Inflammatory macrophage (primary cell): Measurements from ENCODE around the gene PRKAR1B.

ENCODE experiments used
- DNase-seq, 2 donors: peaks; one replicate each; pipeline ENCODE4 v3.0.0-alpha.2; 2020 to 2022

PRKAR1B gene

DNA sequence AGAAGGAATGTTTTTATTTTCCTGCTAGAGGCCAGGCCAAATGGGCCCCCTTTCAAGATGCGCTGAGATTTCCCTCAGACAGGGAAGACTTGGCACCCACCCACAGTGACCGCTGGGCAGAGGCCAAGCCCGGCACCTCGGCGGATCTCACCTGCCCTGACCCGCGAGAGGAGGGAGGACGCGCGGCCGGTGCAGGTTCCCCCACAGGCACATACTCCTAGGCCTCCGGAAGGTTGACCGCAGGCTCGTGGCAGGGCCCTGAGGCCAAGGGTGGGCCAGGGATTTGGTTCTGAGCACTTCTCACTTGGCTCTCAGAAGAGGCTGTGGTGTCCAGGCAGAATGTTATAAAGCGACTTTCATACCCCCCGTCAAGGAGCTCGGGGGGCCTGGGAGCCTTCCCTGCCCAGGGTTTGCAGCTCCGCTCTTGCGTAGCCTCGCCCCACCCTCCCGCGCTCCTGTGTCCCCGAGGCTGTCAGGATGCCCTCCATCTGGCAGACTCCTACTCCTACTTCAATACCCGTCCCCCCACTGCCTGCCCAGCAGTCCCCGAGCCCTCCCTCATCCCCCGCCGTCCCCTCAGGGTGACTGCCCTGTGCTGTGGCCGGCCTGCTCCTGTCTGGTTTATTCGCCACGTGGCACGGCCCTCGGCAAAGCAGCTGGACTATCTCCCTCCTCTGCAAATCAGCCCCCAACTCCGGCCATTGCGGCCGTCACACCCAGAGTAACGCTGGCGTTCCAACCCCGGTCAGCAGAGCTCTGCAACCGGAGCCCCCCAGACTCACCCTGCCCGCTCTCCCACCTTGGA lies 156.9 kb downstream of the PRKAR1B start:
- DNase-seq: no peak

DNA sequence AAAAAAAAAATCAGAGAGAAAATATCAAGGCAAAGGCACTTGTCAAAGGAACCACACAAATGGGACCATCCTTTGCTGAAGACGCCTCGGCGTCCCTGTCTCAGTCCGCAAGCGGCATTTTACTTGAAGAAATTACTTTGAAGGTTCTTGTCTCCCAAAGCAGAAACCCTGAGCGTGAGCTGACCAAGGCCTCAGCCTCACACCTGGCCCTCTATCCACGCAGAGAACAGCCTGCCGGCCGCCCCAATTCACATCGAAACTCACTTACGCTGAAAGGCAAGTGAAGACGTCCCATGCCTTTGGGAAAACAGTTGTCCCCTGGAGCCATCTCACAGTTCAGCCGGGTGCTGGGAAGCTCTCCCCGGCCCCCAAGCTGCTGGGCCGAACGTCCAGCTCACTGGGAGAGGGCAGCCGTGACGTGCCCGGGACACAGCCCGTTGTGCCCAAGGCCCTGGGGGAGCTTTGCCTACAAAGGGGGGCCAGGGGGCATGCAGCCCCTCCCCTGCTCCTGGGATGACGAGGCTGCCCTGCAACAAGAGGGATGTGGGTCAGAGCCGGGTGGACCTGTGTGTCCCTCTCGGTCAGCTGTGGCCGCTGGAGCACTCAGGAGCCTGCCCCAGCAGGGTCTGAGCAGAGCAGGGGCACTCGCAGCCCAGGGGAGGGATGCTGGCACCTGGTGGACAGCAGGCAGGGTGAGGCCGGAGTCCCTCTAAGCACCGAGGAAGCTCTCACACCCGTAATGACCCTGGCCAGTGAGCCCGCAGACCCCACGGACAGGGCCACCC lies 157.8 kb downstream of the PRKAR1B start:
- no peak for DNase-seq

DNA sequence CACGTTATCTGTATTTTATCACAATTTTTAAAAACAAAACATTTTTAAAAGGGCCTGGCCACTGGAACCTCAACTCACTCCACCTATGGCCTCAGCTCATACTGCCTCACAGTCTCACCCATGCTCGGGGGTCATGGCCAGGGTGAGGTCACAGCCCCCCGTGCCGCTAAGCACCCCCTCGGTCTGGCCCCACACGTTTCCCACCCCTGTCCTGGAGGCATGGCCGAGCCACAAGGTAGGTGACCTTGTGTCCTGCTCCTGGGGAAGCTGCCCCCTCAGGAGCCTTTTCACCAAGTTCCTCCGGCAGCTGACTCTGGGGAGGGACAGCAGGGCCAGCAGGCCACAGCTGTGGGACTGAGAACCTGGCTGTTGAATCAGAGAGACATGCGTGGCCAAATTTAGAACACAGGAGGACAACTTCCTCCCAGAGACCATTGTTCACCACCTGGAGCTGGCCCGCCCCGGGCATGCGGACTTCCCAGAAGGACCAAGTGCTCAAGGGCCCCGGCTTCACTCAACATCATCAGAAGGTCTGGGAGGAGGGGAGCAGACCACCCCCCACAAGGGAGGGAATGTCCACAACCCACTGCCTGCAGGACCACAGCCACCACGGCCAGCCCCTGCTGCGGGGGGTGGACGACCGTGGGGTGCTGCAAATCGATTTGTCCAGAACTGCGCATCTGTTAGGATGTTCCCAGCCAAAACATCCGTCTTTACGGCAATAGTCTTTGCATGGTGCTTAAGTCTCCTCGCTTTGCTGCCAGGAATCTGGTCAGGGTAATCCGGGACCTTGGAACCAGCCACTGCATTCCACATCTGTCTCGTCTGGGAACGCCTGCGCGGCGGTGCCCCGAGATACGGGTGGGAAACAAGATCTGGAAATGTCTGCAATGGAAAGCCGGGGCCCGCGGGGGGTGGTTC lies 158.8 kb downstream of the PRKAR1B start:
- DNase-seq: no peak

DNA sequence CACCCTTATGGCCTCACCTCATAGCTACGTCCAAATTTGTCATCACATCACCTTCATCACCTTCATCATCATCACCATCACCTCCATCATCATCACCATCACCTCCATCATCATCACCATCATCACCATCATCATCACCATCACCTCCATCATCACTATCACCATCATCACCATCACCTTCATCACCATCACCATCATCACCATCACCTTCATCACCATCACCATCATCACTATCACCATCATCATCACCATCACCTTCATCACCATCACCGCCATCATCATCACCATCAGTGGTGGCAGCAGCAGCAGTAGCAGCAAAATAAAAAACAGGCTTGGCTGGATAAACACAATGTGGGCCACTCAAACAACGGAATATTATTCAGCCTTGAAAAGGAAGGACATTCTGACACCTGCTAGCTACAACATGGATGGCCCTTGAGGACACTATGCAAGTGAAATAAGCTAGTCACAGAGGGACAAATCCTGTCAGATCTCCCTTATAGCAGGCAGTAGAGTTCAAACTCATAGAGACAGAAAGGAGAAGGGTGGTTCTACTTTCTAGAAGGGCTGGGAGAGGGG lies 159.7 kb downstream of the PRKAR1B start:
- no peak for DNase-seq

DNA sequence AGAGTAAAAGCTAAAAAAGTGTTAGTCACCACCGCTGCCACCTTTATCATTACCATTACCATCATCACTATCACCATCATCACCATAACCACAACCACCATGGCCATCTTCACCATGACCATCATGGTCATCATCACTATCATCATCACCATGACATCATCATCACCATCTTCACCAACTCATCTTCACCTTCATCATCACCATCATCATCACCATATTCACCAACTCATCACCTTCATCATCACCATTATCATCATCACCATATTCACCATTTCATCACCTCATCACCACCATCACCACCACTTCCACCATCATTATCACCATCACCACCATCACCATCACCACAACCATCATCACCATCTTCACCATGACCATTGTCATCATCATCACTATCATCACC lies 161.0 kb downstream of the PRKAR1B start:
- DNase-seq: no peak

DNA sequence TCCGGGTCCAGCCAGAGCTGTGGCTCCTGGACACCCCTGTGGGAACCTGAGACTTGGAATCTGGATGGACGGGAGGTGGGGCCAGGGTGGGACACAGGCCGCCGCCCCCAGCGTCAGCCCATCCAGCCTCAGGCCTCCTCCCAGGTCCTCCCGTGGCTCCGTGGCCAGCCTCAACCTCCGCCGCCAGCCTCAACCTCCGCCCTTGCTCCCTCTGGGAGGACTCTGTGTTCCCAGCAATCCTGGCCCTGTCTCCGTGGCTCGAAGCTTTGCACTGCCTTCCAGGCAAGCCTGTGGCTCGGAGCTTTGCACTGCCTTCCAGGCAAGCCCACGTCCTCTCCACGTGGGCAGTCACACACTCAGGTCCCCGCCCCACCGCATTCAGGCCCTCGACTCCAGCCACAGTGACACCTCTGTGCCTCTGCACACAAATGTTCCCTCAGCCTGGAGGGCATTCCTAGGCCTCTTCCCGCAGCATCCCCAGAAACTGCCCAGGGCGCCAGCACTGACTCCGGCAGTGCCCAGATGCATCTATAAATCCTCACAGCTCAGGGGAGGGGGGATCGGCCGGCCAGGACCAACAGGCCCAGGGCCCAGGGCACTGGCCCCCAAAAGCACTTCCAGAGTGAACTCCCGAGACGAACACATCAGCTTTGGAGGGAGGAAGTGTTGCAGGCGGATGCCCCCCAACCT lies 162.8 kb downstream of the PRKAR1B start:
- DNase-seq: no peak

DNA sequence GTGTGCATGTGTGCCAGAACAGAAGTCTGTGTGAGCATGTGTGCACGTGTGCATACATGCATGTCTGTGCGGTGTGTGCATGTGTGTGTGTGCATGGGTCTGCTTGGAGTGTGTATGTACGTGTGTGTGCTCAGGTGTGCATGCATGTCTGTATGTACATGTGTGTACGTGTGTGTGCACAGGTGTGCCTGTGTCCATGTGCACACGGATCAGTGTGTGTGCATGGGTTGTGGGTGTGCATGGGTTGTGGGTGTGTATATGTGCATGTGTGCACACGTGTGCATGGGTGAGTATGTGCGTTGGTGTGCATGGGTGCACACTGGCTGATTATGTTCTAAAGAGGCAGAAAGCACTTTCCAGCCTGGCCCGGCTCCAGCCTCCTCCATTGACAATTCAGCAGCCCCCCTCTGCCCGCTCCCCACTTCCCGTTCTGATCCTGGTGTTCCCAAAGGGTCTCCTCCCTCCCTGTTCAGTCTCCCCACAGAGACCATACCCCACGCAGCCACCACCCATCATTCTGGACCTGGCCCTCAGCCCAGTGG lies 163.4 kb downstream of the PRKAR1B start:
- DNase-seq: no peak

DNA sequence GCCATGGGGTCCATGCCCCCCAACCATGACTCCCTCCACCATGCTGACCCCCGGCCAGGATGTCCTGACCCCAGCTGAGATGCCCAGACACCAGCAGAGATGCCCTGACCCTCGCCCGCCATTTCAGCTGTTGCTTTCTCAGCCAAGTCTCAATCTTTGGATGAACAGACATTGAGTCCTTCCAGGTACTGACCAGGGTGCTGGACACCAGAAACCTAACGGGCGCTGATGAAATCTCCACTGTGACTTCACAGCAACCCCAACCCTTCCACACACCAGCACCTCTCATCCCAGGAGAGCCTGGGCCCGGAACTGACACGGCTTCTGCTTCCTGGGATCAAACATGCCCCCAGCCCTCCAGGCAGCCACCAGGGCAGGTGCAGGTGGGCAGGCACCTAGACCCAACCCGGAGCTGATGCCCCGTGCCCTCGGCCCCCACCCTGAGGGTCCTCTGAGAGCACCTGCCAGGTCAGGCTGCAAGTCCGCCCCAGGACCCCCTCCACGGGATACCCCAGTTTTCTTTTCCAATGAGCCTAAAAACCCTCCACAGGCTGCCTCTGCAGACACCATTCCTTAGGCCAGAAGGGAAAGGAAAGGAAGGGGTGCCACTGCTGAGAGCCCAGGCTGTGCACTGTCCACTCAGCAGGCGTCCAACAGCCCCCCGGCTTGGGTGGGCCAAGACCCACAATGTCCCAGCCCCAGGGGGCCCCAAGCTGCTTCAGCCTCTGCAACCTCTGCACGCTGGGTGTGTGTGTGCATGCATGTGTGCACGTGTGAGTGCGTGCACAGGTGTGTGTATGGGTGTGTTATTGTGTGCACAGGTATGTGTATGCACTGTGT lies 164.1 kb downstream of the PRKAR1B start:
- DNase-seq: no peak

DNA sequence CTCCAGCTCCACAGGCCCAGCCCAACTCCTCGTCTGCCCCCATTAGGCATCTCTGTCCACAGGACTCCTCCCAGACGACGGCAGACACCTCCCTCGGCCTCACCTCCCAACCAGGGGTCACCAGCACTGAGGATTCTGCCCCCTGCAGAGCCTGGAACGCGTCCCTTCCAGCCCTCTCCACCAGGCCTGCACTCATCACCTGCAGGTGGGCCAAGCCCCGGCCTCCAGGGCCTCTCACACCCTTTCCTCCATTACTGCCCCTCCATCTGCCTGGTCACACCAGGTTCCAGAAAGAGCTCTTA lies 164.8 kb downstream of the PRKAR1B start:
- no peak for DNase-seq

DNA sequence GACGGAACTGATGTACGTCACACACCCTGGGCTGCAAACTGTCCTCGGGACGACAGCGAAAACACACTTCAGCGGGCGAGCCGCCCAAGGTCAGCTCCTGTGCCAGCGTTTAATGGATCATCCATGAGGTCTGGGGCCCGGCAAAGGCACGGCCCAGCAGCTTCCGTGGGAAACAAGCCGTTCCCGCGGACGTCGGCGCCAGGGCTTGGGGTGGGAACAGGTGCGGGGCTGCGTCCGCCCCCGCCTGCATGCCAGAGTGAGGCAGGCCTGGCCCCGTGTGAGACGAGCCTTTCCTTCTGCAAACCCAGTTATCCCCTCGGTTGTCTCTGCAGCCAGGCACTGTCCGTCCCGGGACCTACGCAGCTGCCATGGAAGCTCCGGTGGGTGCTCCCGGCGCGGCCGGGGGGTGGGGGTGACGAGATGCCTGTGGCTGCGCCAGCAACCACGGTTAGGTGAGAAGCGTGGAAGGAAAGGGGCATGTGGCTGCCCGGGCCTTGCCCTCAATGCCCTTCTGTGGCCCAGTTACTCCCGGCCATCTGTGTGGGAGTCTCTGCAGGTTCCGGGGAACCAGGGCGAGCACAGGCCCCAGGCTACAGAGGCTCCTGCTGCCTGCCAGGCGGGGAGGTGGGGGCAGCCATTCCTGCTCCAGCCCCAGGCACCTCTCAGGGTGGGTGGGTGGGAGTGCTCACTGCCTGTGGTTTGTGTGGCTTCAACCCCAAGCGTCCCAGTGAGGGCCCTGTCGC lies 165.3 kb downstream of the PRKAR1B start:
- no peak for DNase-seq

DNA sequence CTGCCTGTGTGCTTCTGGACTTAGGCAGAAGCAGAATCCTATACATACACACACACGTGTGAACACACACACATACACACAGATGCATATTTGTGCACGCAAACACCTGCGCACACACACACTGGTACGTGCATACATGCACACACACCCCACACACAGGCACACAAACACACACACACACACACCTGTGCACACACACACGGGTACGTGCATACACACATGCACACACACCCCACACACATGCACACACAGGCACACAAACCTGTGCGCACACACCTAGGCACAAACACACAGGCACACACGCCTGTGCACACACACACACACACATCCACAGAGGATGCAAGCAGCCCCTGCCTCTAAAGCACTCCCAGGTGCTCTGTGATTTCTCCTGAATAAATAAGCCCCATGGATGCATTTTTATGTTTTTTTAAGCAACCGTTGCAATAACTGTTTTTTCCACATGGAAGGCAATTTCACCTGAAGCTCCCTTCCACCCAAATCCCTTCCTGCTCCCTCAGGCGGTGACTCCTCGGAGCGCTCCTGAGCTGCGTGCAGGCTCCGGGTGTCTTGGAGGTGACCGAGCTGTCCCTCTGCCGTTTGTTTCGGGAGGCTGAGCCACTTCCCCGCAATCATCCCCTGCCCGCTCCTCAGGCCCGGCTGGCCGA lies 166.0 kb downstream of the PRKAR1B start:
- DNase-seq: no peak

DNA sequence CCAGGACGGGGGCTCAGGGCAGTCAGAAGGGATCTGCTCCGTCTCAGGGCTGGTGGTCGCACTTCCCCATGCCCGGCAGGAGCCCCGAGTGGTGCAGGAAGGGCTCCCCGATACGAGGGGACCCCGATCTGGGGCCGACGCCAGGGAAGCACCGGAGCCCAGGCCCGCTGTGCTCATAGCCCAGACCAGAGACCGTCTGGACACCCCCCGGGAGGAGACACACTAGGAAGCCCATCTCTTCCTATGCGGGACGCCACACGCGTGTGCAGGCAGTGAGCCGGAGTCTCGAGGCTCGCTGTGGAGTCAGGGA lies 167.7 kb downstream of the PRKAR1B start:
- DNase-seq: no peak

DNA sequence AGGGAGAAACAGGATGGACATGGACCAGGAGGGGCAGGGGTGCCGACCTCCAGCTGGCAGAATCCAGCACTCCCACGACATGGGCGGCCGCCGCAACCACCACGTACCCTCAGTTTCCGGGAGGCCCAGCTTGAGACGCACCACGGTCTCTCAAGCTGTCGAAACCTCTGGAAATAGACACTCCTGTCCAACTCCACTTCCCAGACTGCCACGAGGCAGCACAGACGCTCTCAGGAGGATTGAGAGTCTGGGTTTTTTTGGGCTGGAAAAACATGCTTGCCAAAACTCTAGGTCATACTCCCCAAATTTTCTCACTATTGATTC lies 169.6 kb downstream of the PRKAR1B start:
- no peak for DNase-seq

DNA sequence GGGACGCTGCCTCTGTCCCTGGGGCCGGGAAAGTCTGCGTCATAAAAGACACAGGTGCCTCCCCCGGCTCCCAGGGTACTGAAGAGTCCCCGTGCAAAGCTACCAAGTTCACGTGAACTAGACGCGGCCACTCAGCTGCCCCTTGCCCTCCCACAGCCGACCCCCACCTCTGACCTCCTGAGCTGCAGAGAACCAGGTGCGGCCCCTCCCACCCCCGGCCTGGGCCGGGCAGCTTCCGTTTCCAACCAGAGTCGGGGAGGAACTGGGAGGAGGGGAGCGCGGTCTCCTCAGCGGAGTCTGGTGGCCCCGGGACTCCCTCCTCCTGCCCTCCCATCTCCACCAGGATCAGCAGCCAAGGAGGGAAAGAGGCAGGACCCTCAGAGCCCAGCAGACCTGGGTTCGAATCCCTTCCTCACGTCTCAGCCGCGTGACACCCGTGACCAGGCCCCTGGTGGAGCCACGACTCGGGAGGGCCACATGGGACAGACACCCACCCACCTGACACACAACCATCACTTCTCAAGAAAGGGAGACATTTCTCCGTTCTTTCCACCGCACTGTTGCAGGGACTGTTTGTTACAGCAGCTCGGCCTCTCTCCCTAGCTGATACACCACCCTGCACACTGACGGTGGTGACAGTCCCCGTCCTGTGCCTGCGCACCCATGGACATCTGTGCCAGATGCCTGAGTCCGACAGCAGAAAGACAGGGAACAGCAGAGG lies 170.1 kb downstream of the PRKAR1B start:
- DNase-seq: no peak

DNA sequence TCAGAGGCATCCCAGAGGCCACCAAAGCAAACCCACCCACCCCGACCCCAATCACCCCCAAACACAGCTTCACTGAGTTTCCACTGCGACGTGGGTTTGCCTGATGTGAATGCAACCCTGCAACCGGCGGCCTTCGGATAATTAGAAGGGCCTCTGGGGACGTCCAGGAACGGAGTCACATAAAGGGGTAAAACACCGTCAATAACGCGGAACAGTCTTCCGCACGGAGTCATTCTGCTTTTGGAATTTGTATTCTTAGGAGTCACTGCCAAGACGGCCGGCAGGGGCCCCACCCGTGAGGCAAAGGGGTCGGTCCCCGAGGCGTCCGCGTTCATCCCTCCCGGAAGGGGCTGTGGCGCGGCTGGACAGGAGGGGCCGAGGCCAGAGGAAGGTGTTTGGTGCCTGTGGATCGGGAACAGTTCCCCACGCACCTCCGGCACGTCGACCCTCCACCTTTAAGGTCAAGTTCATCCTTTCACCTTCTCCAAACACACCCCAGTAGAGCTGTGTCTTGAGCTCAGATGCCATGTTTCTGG lies 170.7 kb downstream of the PRKAR1B start:
- no peak for DNase-seq

DNA sequence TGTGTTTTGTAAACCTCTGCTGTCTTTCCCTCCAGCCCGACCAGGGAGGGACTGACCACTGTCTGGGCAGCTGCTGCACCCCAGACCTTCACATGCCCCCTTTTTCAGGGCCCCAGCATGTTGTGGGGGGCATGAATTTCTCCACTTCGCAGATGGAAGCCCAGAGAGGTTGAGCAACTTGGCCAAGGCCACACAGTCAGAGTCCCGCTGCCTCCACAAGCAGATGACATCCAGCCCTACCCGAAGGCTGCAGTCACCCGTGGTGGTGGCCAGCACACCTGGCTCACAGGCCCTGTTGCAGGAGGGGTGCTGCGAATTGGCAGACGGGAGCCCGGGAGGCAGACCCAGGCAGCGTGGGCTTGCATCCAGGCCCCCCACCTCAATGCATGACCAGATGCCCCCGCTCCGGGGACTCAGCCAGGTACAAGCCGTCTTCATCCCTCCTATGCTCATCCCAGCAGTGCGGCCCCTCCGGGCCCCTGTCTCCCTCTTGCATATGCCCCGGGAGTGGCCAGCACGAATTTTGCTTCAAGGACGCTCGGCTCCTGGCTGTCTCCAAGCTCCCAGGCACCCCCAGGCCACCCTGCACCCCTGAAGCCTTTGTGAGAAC lies 171.4 kb downstream of the PRKAR1B start:
- DNase-seq: no peak

DNA sequence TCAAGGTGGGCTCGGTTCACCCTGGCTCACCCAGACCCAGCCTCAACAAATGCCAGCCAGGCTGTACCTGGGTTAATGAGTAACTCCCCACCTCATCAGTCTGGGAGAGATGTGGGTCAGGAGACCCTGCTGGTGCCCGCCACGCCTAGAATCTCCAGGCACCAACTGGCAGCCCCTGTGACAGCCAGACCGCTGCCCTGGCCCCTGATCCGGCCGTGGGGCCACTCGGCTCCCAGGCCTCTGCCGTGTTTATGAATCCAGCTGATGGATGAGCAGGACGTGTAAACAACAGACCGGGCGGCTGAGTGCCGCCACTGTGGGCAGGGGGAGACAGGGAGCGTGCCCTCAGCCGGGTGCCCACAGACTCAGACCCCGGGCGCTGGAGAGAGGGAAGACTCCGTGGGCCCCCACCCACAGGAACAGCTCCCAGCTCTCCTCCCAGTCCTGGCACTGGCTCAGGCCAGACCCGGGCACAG lies 173.4 kb downstream of the PRKAR1B start:
- no peak for DNase-seq

DNA sequence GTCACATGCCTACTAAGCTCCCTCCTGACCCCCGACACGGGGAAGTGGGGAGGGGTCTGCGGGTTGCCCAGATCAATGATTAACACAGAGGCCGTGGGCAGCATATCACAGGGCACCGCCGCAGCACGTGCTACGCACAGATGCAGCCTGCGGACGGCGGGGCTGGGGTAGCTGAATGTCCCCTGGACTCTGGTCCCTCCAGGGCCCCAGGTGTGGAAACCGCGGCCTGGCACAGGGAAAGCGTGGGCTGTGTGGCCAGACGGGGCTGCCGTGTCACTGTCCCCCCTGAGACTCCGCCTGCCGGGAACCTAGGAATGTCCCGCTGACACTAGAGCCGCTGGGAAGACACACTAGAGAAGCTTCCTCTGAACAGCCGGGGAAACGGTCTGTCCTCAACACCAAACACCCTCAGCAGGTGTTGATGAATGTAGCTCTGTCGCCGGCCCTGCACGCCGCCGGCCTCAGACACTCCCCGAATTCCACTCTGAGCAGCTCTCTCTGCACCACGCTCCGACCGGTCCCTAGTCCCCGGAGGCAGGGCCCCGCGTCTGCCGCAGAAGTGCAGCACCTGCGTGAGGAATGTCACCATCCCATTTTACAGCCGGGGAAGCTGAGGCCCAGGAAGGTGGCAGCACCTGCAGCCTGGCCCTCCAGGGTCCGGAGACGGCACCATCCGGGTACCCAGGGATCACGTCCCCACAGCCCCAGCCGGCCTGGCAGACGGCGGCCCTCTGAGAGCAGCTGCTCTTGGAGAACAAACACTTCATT lies 174.0 kb downstream of the PRKAR1B start:
- DNase-seq: no peak
